ENCODE measurements around the gene CLEC1B.
"Not testable (repeated sequence)": the region's sequence is repeated elsewhere in the genome, so short reads cannot be mapped to it uniquely, and the experiment has no call there.

CLEC1B gene

GRCh38 chr12:9975614-9976013 lies 23.3 kb downstream of the CLEC1B start:
- Histone ChIP-seq H3K4me1 (ENCODE audit: control insufficient read depth, insufficient read depth, low read length) (no peaks in the 10 kb centered on the region), H3K4me3 (ENCODE audit: low read length in 2 of 2) (no peak overlapping the region), H3K9me3 (ENCODE audit: control insufficient read depth in 2 of 2, low read length in 2 of 2) (no peaks in the 10 kb centered on the region), H3K27me3 (ENCODE audit: control insufficient read depth in 1 of 2, insufficient read depth in 2 of 2, low read length in 2 of 2) (no peaks in the 10 kb centered on the region), H3K27ac (ENCODE audit: low read length) (no peak overlapping the region), H3K36me3 (ENCODE audit: control insufficient read depth in 2 of 2, insufficient read depth in 2 of 2, low read length in 2 of 2) (no peaks in the 10 kb centered on the region), H3K9ac (ENCODE audit: low read length in 2 of 2) (no peak overlapping the region)

- not testable (repeated sequence) for H3K27ac ChIP-seq (ENCODE audit: low read length); H3K36me3 ChIP-seq (ENCODE audit: control insufficient read depth in 2 of 2, insufficient read depth in 2 of 2, low read length in 2 of 2); H3K4me3 ChIP-seq (ENCODE audit: low read length in 2 of 2); H3K27me3 ChIP-seq (ENCODE audit: control insufficient read depth in 1 of 2, insufficient read depth in 2 of 2, low read length in 2 of 2); H3K9me3 ChIP-seq (ENCODE audit: control insufficient read depth in 2 of 2, low read length in 2 of 2); H3K4me1 ChIP-seq (ENCODE audit: control insufficient read depth, insufficient read depth, low read length); H3K9ac ChIP-seq (ENCODE audit: low read length in 2 of 2)
These were observed 24.2 kb downstream of the CLEC1B start for GRCh38 chr12:9974731-9975130.

GRCh38 chr12:9973949-9974348 lies 25.0 kb downstream of the CLEC1B start:
- Histone ChIP-seq H3K4me3 (ENCODE audit: low read length in 2 of 2) (no peak overlapping the region), H3K9me3 (ENCODE audit: control insufficient read depth in 2 of 2, low read length in 2 of 2) (no peaks in the 10 kb centered on the region), H3K27ac (ENCODE audit: low read length) (no peak overlapping the region), H3K4me1 (ENCODE audit: control insufficient read depth, insufficient read depth, low read length) (no peaks in the 10 kb centered on the region), H3K27me3 (ENCODE audit: control insufficient read depth in 1 of 2, insufficient read depth in 2 of 2, low read length in 2 of 2) (no peaks in the 10 kb centered on the region), H3K9ac (ENCODE audit: low read length in 2 of 2) (no peak overlapping the region), H3K36me3 (ENCODE audit: control insufficient read depth in 2 of 2, insufficient read depth in 2 of 2, low read length in 2 of 2) (no peaks in the 10 kb centered on the region)

GRCh38 chr12:9971181-9971580 lies 27.7 kb downstream of the CLEC1B start, which contains the start of gene CLEC12A:
CLEC12A (plus strand) TSS chr12:9971409; CDS start chr12:9971597, 188 bp downstream.
- no peaks in the 10 kb centered on the region for H3K27me3 ChIP-seq (ENCODE audit: control insufficient read depth in 1 of 2, insufficient read depth in 2 of 2, low read length in 2 of 2)
- no peaks in the 10 kb centered on the region for H3K9me3 ChIP-seq (ENCODE audit: control insufficient read depth in 2 of 2, low read length in 2 of 2)
- H3K36me3 ChIP-seq (ENCODE audit: control insufficient read depth in 2 of 2, insufficient read depth in 2 of 2, low read length in 2 of 2): no peaks in the 10 kb centered on the region
- no peaks in the 10 kb centered on the region for H3K4me1 ChIP-seq (ENCODE audit: control insufficient read depth, insufficient read depth, low read length)
- H3K27ac ChIP-seq (ENCODE audit: low read length): no peak within 1 kb of the TSS
- no peak within 1 kb of the TSS for H3K4me3 ChIP-seq (ENCODE audit: low read length in 2 of 2)
- H3K9ac ChIP-seq (ENCODE audit: low read length in 2 of 2): no peak within 1 kb of the TSS

GRCh38 chr12:9969673-9970072 lies 29.2 kb downstream of the CLEC1B start:
- no peaks in the 10 kb centered on the region for H3K4me1 ChIP-seq (ENCODE audit: control insufficient read depth, insufficient read depth, low read length)
- H3K27me3 ChIP-seq (ENCODE audit: control insufficient read depth in 1 of 2, insufficient read depth in 2 of 2, low read length in 2 of 2): no peaks in the 10 kb centered on the region
- H3K9ac ChIP-seq (ENCODE audit: low read length in 2 of 2): no peak overlapping the region
- H3K9me3 ChIP-seq (ENCODE audit: control insufficient read depth in 2 of 2, low read length in 2 of 2): no peaks in the 10 kb centered on the region
- no peak overlapping the region for H3K4me3 ChIP-seq (ENCODE audit: low read length in 2 of 2)
- no peak overlapping the region for H3K27ac ChIP-seq (ENCODE audit: low read length)
- H3K36me3 ChIP-seq (ENCODE audit: control insufficient read depth in 2 of 2, insufficient read depth in 2 of 2, low read length in 2 of 2): no peaks in the 10 kb centered on the region

GRCh38 chr12:9961901-9962300 lies 37.0 kb downstream of the CLEC1B start:
- no peak overlapping the region for H3K4me3 ChIP-seq (ENCODE audit: low read length in 2 of 2)
- no peaks in the 10 kb centered on the region for H3K4me1 ChIP-seq (ENCODE audit: control insufficient read depth, insufficient read depth, low read length)
- no peak overlapping the region for H3K9ac ChIP-seq (ENCODE audit: low read length in 2 of 2)
- no peaks in the 10 kb centered on the region for H3K9me3 ChIP-seq (ENCODE audit: control insufficient read depth in 2 of 2, low read length in 2 of 2)
- no peaks in the 10 kb centered on the region for H3K27me3 ChIP-seq (ENCODE audit: control insufficient read depth in 1 of 2, insufficient read depth in 2 of 2, low read length in 2 of 2)
- no peak overlapping the region for H3K27ac ChIP-seq (ENCODE audit: low read length)
- no peaks in the 10 kb centered on the region for H3K36me3 ChIP-seq (ENCODE audit: control insufficient read depth in 2 of 2, insufficient read depth in 2 of 2, low read length in 2 of 2)

- Histone ChIP-seq H3K4me1 (ENCODE audit: control insufficient read depth, insufficient read depth, low read length) (no peaks in the 10 kb centered on the region), H3K36me3 (ENCODE audit: control insufficient read depth in 2 of 2, insufficient read depth in 2 of 2, low read length in 2 of 2) (no peaks in the 10 kb centered on the region), H3K4me3 (ENCODE audit: low read length in 2 of 2) (no peak overlapping the region), H3K27me3 (ENCODE audit: control insufficient read depth in 1 of 2, insufficient read depth in 2 of 2, low read length in 2 of 2) (no peaks in the 10 kb centered on the region), H3K27ac (ENCODE audit: low read length) (no peak overlapping the region), H3K9ac (ENCODE audit: low read length in 2 of 2) (no peak overlapping the region), H3K9me3 (ENCODE audit: control insufficient read depth in 2 of 2, low read length in 2 of 2) (no peaks in the 10 kb centered on the region)
These were observed 37.8 kb downstream of the CLEC1B start for GRCh38 chr12:9961106-9961505.

- Histone ChIP-seq H3K9me3 (ENCODE audit: control insufficient read depth in 2 of 2, low read length in 2 of 2) (no peaks in the 10 kb centered on the region), H3K27ac (ENCODE audit: low read length) (no peak overlapping the region), H3K27me3 (ENCODE audit: control insufficient read depth in 1 of 2, insufficient read depth in 2 of 2, low read length in 2 of 2) (no peaks in the 10 kb centered on the region), H3K4me1 (ENCODE audit: control insufficient read depth, insufficient read depth, low read length) (no peaks in the 10 kb centered on the region), H3K36me3 (ENCODE audit: control insufficient read depth in 2 of 2, insufficient read depth in 2 of 2, low read length in 2 of 2) (no peaks in the 10 kb centered on the region), H3K4me3 (ENCODE audit: low read length in 2 of 2) (no peak overlapping the region), H3K9ac (ENCODE audit: low read length in 2 of 2) (no peak overlapping the region)
These were observed 38.3 kb downstream of the CLEC1B start for GRCh38 chr12:9960590-9960989.

- no peak overlapping the region for H3K4me3 ChIP-seq (ENCODE audit: low read length in 2 of 2)
- H3K27me3 ChIP-seq (ENCODE audit: control insufficient read depth in 1 of 2, insufficient read depth in 2 of 2, low read length in 2 of 2): no peaks in the 10 kb centered on the region
These were observed 41.1 kb downstream of the CLEC1B start for GRCh38 chr12:9957834-9958233.

GRCh38 chr12:9952954-9953729 lies 45.8 kb downstream of the CLEC1B start:
- not testable (repeated sequence) for H3K36me3 ChIP-seq (ENCODE audit: control insufficient read depth in 2 of 2, insufficient read depth in 2 of 2, low read length in 2 of 2); H3K4me1 ChIP-seq (ENCODE audit: control insufficient read depth, insufficient read depth, low read length); H3K9me3 ChIP-seq (ENCODE audit: control insufficient read depth in 2 of 2, low read length in 2 of 2); H3K27ac ChIP-seq (ENCODE audit: low read length); H3K27me3 ChIP-seq (ENCODE audit: control insufficient read depth in 1 of 2, insufficient read depth in 2 of 2, low read length in 2 of 2); H3K4me3 ChIP-seq (ENCODE audit: low read length in 2 of 2); H3K9ac ChIP-seq (ENCODE audit: low read length in 2 of 2)

More at GRCh38 chr12:9957834-9958233, 41.1 kb downstream of the CLEC1B start:
- no peaks in the 10 kb centered on the region for H3K4me1 ChIP-seq (ENCODE audit: control insufficient read depth, insufficient read depth, low read length)
- no peak overlapping the region for H3K27ac ChIP-seq (ENCODE audit: low read length)
- H3K9me3 ChIP-seq (ENCODE audit: control insufficient read depth in 2 of 2, low read length in 2 of 2): no peaks in the 10 kb centered on the region
- no peaks in the 10 kb centered on the region for H3K36me3 ChIP-seq (ENCODE audit: control insufficient read depth in 2 of 2, insufficient read depth in 2 of 2, low read length in 2 of 2)
- no peak overlapping the region for H3K9ac ChIP-seq (ENCODE audit: low read length in 2 of 2)

- Histone ChIP-seq H3K4me1 (ENCODE audit: control insufficient read depth, insufficient read depth, low read length) (no peaks in the 10 kb centered on the region), H3K27me3 (ENCODE audit: control insufficient read depth in 1 of 2, insufficient read depth in 2 of 2, low read length in 2 of 2) (peaks cover 0 to 2% of the 10 kb centered on the region in 2 donors), H3K4me3 (ENCODE audit: low read length in 2 of 2) (no peak overlapping the region), H3K36me3 (ENCODE audit: control insufficient read depth in 2 of 2, insufficient read depth in 2 of 2, low read length in 2 of 2) (no peaks in the 10 kb centered on the region), H3K9ac (ENCODE audit: low read length in 2 of 2) (no peak overlapping the region), H3K9me3 (ENCODE audit: control insufficient read depth in 2 of 2, low read length in 2 of 2) (no peaks in the 10 kb centered on the region), H3K27ac (ENCODE audit: low read length) (no peak overlapping the region)
These were observed 47.8 kb downstream of the CLEC1B start for GRCh38 chr12:9951026-9951675.

Measured in stomach smooth muscle (tissue), 2 donors.